SK-N-SH (cell line): ENCODE results near the gene ARL5C. TPM values are rescaled to one million over a fixed set of nuclear protein-coding genes. Genes with fewer than 3 reads are reported as not detected.

Experiments
- CTCF ChIA-PET: fragments of 300-600, 350-600 bp; formaldehyde crosslinking; extraction: SDS; loops from one replicate; lab custom pipeline; 2021; lab: Yijun Ruan, JAX
- POLR2A ChIA-PET: fragments of 350-600 bp; sonication (Branson Sonifier 250); formaldehyde crosslinking; extraction: SDS; loops from one replicate; lab custom pipeline; 2020; ENCODE audit warnings: antibody characterized with exemption, inconsistent platforms; lab: Yijun Ruan, JAX
- DNase-seq: peaks from one replicate; pipeline ENCODE4 v3.0.0; 2012
- H2AFZ ChIP-seq: fragments of 200-600 bp; sonication (generic); 2 replicates; pipeline ENCODE4 v1.8.1; 2016; ENCODE audit warnings: antibody characterized with exemption, mild to moderate bottlenecking, low read depth
- H3F3A ChIP-seq: fragments of 200-600 bp; sonication (generic); replicated peaks from 2 replicates; pipeline ENCODE3; 2016; ENCODE audit warnings: antibody characterized with exemption, mild to moderate bottlenecking; ENCODE audit not compliant: insufficient read depth
- H3K27ac ChIP-seq, 2 experiments: fragments of 200-500 bp in 1 of 2; fragments of 200-600 bp in 1 of 2; sonication (Bioruptor generic) in 1 of 2; sonication (generic), shearing (Covaris generic) in 1 of 2; 2 replicates each; pipeline versions ENCODE4 v1.5.1 to v1.6.1; 2014 to 2016; ENCODE audit warnings: low read depth in 2 of 2, inconsistent platforms in 1 of 2, low read length in 1 of 2, mild to moderate bottlenecking in 1 of 2, mixed read lengths in 1 of 2
- H3K27me3 ChIP-seq: fragments of 200-600 bp; sonication (generic), shearing (Covaris generic); 2 replicates; pipeline ENCODE4 v1.6.1; 2016; ENCODE audit warnings: mixed run types; ENCODE audit not compliant: insufficient read depth
- H3K36me3 ChIP-seq, 2 experiments: fragments of 200-500 bp in 1 of 2; fragments of 200-600 bp in 1 of 2; sonication (Bioruptor generic) in 1 of 2; sonication (generic) in 1 of 2; replicated peaks in 1 of 2; 2 replicates each; pipeline versions ENCODE3 to v1.5.1; 2014 to 2016; ENCODE audit warnings: low read length in 1 of 2, mild to moderate bottlenecking in 1 of 2; ENCODE audit not compliant: insufficient read depth in 2 of 2, control insufficient read depth in 1 of 2
- H3K4me1 ChIP-seq, 2 experiments: fragments of 200-500 bp in 1 of 2; fragments of 200-600 bp in 1 of 2; sonication (Bioruptor generic) in 1 of 2; sonication (generic), shearing (Covaris generic) in 1 of 2; 2 replicates each; pipeline versions ENCODE4 v1.5.1 to v1.6.1; 2014 to 2016; ENCODE audit warnings: low read depth in 1 of 2, low read length in 1 of 2, mixed run types in 1 of 2; ENCODE audit not compliant: insufficient read depth in 2 of 2, control insufficient read depth in 1 of 2
- H3K4me2 ChIP-seq: fragments of 200-600 bp; sonication (generic), shearing (Covaris generic); 2 replicates; pipeline ENCODE4 v1.6.1; 2017; ENCODE audit warnings: mixed run types
- H3K4me3 ChIP-seq, 2 experiments: fragments of 200-500 bp in 1 of 2; fragments of 200-600 bp in 1 of 2; sonication (Bioruptor generic) in 1 of 2; sonication (generic), shearing (Covaris generic) in 1 of 2; 2 replicates each; pipeline versions ENCODE4 v1.5.1 to v1.8.1; 2014 to 2016; ENCODE audit warnings: low read depth in 2 of 2, inconsistent platforms in 1 of 2, low read length in 1 of 2, mild to moderate bottlenecking in 1 of 2, mixed read lengths in 1 of 2, moderate library complexity in 1 of 2
- H3K79me2 ChIP-seq: fragments of 200-600 bp; sonication (generic); 2 replicates; pipeline ENCODE4 v1.8.1; 2017; ENCODE audit warnings: mild to moderate bottlenecking; ENCODE audit not compliant: insufficient read depth
- H3K9ac ChIP-seq: fragments of 200-600 bp; sonication (generic); 2 replicates; pipeline ENCODE4 v1.6.1; 2017; ENCODE audit warnings: mixed run types
- H3K9me2 ChIP-seq: fragments of 200-600 bp; sonication (generic); 2 replicates; pipeline ENCODE4 v1.6.1; 2017; ENCODE audit warnings: mixed run types
- H3K9me3 ChIP-seq: fragments of 200-600 bp; sonication (generic); 2 replicates; pipeline ENCODE4 v1.6.1; 2017; ENCODE audit warnings: mixed run types, mild to moderate bottlenecking, moderate library complexity
- H4K20me1 ChIP-seq: fragments of 200-600 bp; sonication (generic); 2 replicates; pipeline ENCODE4 v1.6.1; 2017; ENCODE audit warnings: mild to moderate bottlenecking, mixed run types; ENCODE audit not compliant: insufficient read depth
- CTCF ChIP-seq: fragments of 200-600 bp; sonication (generic); IDR thresholded peaks from 2 replicates; pipeline ENCODE4 v1.6.1; 2017; ENCODE audit warnings: antibody characterized with exemption, mild to moderate bottlenecking, moderate library complexity
- EZH2phosphoT487 ChIP-seq: fragments of 200-600 bp; sonication (generic); IDR thresholded peaks from 2 replicates; pipeline ENCODE4 v1.6.1; 2017; ENCODE audit warnings: low read depth, mixed run types, mild to moderate bottlenecking, antibody characterized with exemption, moderate library complexity, borderline replicate concordance
- FOXJ3 ChIP-seq: sonication (generic); formaldehyde crosslinking; IDR thresholded peaks from 2 replicates; pipeline ENCODE4 v1.5.1; 2020; ENCODE audit warnings: mild to moderate bottlenecking, missing genetic modification reagents
- FOXM1 ChIP-seq: IDR thresholded peaks from 2 replicates; pipeline ENCODE4 v1.4.0; 2012; ENCODE audit warnings: low read depth, mild to moderate bottlenecking
- GATA2 ChIP-seq: sonication (generic); formaldehyde crosslinking; IDR thresholded peaks from 2 replicates; pipeline ENCODE4 v1.5.0; 2020; ENCODE audit warnings: mild to moderate bottlenecking, missing genetic modification reagents
- IRF3 ChIP-seq: fragments of 150-350 bp; IDR thresholded peaks from 2 replicates; pipeline ENCODE4 v1.6.1; 2016; ENCODE audit warnings: mild to moderate bottlenecking, low read depth, low read length
- MEF2A ChIP-seq: IDR thresholded peaks from 2 replicates; pipeline ENCODE4 v1.4.0; 2012; ENCODE audit warnings: low read depth, borderline replicate concordance
- MXI1 ChIP-seq: IDR thresholded peaks from 2 replicates; pipeline ENCODE4 v1.6.1; 2012; ENCODE audit warnings: mild to moderate bottlenecking, low read depth, low read length, improper control_type of control experiment
- NRF1 ChIP-seq: IDR thresholded peaks from 2 replicates; pipeline ENCODE4 v1.6.1; 2012; ENCODE audit warnings: low read depth, mild to moderate bottlenecking, low read length
- PBX3 ChIP-seq: IDR thresholded peaks from 2 replicates; pipeline ENCODE4; 2012
- RAD21 ChIP-seq: IDR thresholded peaks from 2 replicates; pipeline ENCODE4 v1.6.1; 2012; ENCODE audit warnings: mild to moderate bottlenecking, low read length
- REST ChIP-seq: IDR thresholded peaks from 2 replicates; pipeline ENCODE4 v1.6.1; 2012; ENCODE audit warnings: mild to moderate bottlenecking, low read depth, low read length, moderate library complexity
- RXRA ChIP-seq: IDR thresholded peaks from 2 replicates; pipeline ENCODE4 v1.4.0; 2012; ENCODE audit warnings: low read depth, mild to moderate bottlenecking, borderline replicate concordance
- TCF12 ChIP-seq: IDR thresholded peaks from 2 replicates; pipeline ENCODE4 v1.4.0; 2012
- USF1 ChIP-seq: IDR thresholded peaks from 2 replicates; pipeline ENCODE4 v1.4.0; 2012; ENCODE audit warnings: low read depth, borderline replicate concordance
- USF2 ChIP-seq: fragments of 150-350 bp; IDR thresholded peaks from 2 replicates; pipeline ENCODE4 v1.6.1; 2017; ENCODE audit warnings: antibody characterized with exemption, low read length, low read depth, borderline replicate concordance
- YY1 ChIP-seq: IDR thresholded peaks from 2 replicates; pipeline ENCODE4 v1.4.0; 2012; ENCODE audit warnings: low read depth, mild to moderate bottlenecking
- ZBTB33 ChIP-seq: IDR thresholded peaks from 2 replicates; pipeline ENCODE4 v1.4.0; 2012; ENCODE audit warnings: low read depth, borderline replicate concordance
- WGBS: methylation state at CpG from one replicate; pipeline ENCODE4 v1.1.6; 2017; ENCODE audit warnings: low lambda C conversion rate; 5-methylcytosine and 5-hydroxymethylcytosine counted together
- polyA plus RNA-seq, 3 experiments: library from polyadenylated mRNA; depleted of rRNA; stranded (reverse); fragments of >200 nt; gene quantifications; 2 replicates each; pipeline ENCODE4 v1.2.3, GENCODE V29; 2012

ARL5C gene
- polyA plus RNA-seq, 1 of the 3 experiments (the other 2 are of a cell fraction), result not detected

- POLR2A ChIA-PET, result no interaction called here
- CTCF ChIA-PET, result interaction anchor here (1.0 to 1.7 kb wide), 2 partner anchors 11 to 12 kb away, joined by 3 to 6 read pairs; no protein-coding TSS in a partner anchor
These were observed 51.2 kb downstream of the ARL5C start for GRCh38 chr17:39114723-39115122.

More at GRCh38 chr17:39114723-39115122, 51.2 kb downstream of the ARL5C start:
- H3K9me2 ChIP-seq, result no peaks in the 10 kb centered on the region
- H3K27ac ChIP-seq, result no peak overlapping the region
- no peaks in the 10 kb centered on the region for H3K9me3 ChIP-seq
- TF ChIP-seq MXI1 (no peak), FOXM1 (no peak), GATA2 (CRISPR knock-in tag) (no peak), NRF1 (no peak), USF2 (no peak), REST (no peak), YY1 (no peak), TCF12 (no peak), ZBTB33 (no peak), FOXJ3 (CRISPR knock-in tag) (no peak), IRF3 (no peak), USF1 (no peak), MEF2A (no peak), CTCF (no peak), RXRA (no peak), EZH2phosphoT487 (no peak), PBX3 (no peak), RAD21 (no peak)
- TF ChIP-seq, all 33 proteins: peak for 0
- H2AFZ ChIP-seq, result no peak overlapping the region
- H3F3A ChIP-seq, result no peaks in the 10 kb centered on the region
- no peaks in the 10 kb centered on the region for H4K20me1 ChIP-seq
- DNase-seq, result no peak
- H3K27me3 ChIP-seq, result no peaks in the 10 kb centered on the region
- no peaks in the 10 kb centered on the region for H3K36me3 ChIP-seq
- peaks cover 0 to 17% of the 10 kb centered on the region in 2 experiments; a peak in 1 of 4 replicates for H3K4me1 ChIP-seq
- H3K79me2 ChIP-seq, result no peaks in the 10 kb centered on the region
- H3K9ac ChIP-seq, result no peak overlapping the region
- H3K4me2 ChIP-seq, result no peak overlapping the region
- H3K4me3 ChIP-seq, result no peak overlapping the region
- WGBS, result 90% methylated on average over 11 of the region's 14 CpGs
